Mucosa of stomach (tissue), 1 donor: Measurements from ENCODE around the gene OGA.
"Not testable (repeated sequence)": the region's sequence is repeated elsewhere in the genome, so short reads cannot be mapped to it uniquely, and the experiment has no call there.

ENCODE experiments used
- H3K27me3 ChIP-seq: one replicate; pipeline ENCODE4 v1.7.0; 2013; ENCODE audit warnings: mild to moderate bottlenecking, low read length; ENCODE audit not compliant: control insufficient read depth, insufficient read depth
- H3K36me3 ChIP-seq: one replicate; pipeline ENCODE4 v1.7.0; 2013; ENCODE audit warnings: low read length; ENCODE audit not compliant: control insufficient read depth, insufficient read depth
- H3K4me1 ChIP-seq: one replicate; pipeline ENCODE4 v1.7.0; 2013; ENCODE audit warnings: mild to moderate bottlenecking, low read length; ENCODE audit not compliant: control insufficient read depth, insufficient read depth
- H3K4me3 ChIP-seq: one replicate; pipeline ENCODE4 v1.7.0; 2013; ENCODE audit warnings: low read length
- H3K9ac ChIP-seq: one replicate; pipeline ENCODE4 v1.7.0; 2013; ENCODE audit warnings: mild to moderate bottlenecking, low read length, moderate library complexity
- H3K9me3 ChIP-seq: one replicate; pipeline ENCODE4 v1.7.0; 2013; ENCODE audit warnings: mild to moderate bottlenecking, low read length, moderate library complexity; ENCODE audit not compliant: control insufficient read depth
- donor health status: Pancreatic carcinoma.

Gene OGA

DNA sequence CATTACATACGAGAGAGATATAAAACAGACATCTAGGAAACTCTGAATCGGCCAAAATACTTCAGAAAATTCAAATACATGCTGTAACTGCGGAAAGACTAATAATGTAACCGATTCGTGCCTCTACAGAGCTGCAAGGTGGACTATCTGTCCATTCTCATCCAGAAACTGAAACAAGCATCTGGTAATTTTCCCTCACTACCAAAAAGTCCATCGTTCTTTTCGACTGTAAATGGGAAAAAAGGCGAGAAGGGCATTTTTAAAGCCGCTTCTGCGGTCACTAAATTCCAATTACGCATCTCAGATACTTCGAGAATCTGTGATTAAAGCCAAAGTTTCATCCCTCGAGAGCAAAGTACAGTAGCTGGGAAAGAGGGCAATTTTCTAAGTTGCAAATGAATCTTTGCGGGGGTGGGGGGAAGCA lies 1.3 kb downstream of the OGA start:
- H3K9me3 ChIP-seq: no peaks in the 10 kb centered on the region
- H3K27me3 ChIP-seq: no peaks in the 10 kb centered on the region
- H3K4me3 ChIP-seq: peak overlapping the region; percentile 40
- peaks cover 24% of the 10 kb centered on the region for H3K4me1 ChIP-seq
- H3K36me3 ChIP-seq: no peaks in the 10 kb centered on the region
- H3K9ac ChIP-seq: peak overlapping the region; percentile 87

DNA sequence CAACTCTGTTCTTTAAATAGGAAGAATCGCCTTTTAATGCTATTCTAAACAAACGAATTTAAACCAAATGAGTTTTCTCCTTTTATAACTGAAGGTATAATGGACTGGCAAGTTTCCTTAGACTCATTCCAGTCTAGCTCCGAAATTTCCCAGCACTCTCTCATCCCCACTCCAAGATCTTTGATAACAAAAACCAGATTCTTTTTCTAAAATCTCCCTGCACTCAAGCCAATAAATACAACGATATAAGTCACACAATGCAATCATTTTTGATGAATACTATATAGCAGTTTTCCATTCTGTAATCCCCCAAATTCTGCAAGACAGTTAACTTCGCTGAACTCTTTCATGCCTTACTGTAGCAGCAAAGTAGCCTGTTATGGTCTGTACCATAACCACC lies 1.9 kb downstream of the OGA start:
- H3K9ac ChIP-seq: peak overlapping the region; percentile 87
- H3K4me1 ChIP-seq: peaks cover 24% of the 10 kb centered on the region
- H3K4me3 ChIP-seq: peak overlapping the region; percentile 14

DNA sequence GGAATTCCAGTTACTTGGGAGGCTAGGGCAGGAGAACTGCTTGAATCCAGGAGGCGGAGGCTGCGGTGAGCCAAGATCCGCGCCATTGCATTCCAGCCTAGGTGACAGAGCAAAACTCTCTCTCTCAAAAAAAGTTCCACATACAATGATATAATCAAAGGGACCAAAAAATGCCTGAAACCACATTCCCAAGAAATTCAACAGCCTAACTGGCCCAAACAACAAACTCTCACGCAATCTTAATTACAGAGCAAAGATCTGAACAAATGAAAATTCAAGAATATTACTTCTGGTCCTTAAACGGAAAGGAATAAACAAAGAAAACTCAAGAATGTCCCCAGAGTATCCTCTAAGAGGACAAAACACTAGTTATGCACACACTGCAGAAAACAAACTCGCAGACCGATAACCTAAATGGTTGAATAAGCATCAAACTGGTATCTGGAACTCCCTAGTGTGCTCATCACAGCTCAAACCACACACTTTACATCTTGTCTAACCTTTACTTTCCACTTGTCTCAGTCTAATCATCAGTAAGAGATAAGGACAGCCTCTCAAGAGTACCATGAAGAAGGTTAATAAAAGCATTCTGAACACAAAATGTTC lies 3.7 kb downstream of the OGA start:
- Histone ChIP-seq H3K4me1 (peaks cover 22% of the 10 kb centered on the region), H3K9me3 (no peaks in the 10 kb centered on the region), H3K9ac (no peak overlapping the region), H3K27me3 (no peaks in the 10 kb centered on the region), H3K4me3 (no peak overlapping the region), H3K36me3 (no peaks in the 10 kb centered on the region)

More for the DNA sequence above, 1.9 kb downstream of the OGA start:
- no peaks in the 10 kb centered on the region for H3K36me3 ChIP-seq
- H3K9me3 ChIP-seq: no peaks in the 10 kb centered on the region
- no peaks in the 10 kb centered on the region for H3K27me3 ChIP-seq

DNA sequence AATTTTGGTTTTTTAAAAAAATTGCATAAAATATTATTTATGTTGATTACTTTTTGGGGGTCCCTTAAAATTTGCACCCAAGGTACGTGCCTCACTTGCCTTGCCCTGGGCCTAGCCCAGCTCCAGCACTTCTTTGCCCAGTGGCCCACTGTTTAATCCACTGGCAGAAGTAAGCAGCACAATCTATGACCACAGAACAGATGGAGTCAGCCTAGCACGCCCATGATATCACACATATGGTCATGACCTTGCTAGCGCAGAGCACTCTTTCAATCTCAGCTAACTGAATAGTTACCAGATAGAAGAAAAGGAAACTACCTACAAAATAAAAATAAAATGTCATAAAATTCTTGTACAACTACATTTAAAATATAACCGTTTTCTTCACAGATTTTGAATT lies 5.6 kb downstream of the OGA start:
- Histone ChIP-seq H3K9me3 (no peaks in the 10 kb centered on the region), H3K4me1 (peaks cover 12% of the 10 kb centered on the region), H3K4me3 (no peak overlapping the region)

DNA sequence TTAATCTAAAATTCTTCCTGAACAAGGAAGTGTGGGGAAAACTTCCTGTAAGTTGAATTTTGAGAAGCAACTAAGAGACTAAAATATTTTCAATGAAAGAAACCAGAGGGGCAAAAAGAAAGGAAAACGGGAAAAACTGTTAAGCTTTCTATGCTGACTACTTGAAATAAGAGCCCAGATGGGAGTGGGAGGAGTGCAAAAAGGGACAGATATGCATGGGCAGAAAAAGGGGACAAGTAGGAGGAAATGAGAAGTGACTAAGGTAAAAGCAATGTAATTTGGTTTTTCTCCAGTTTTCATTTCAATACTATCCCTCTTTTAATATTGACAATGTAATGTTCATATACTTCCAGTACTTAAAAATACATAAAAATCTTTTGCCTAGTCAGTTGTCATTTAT lies 11.1 kb downstream of the OGA start:
- H3K9me3 ChIP-seq: no peaks in the 10 kb centered on the region
- H3K9ac ChIP-seq: no peak overlapping the region
- no peaks in the 10 kb centered on the region for H3K4me1 ChIP-seq
- H3K27me3 ChIP-seq: no peaks in the 10 kb centered on the region
- no peaks in the 10 kb centered on the region for H3K36me3 ChIP-seq
- H3K4me3 ChIP-seq: no peak overlapping the region

More for the DNA sequence above, 5.6 kb downstream of the OGA start:
- H3K9ac ChIP-seq: no peak overlapping the region
- no peaks in the 10 kb centered on the region for H3K36me3 ChIP-seq
- H3K27me3 ChIP-seq: no peaks in the 10 kb centered on the region

DNA sequence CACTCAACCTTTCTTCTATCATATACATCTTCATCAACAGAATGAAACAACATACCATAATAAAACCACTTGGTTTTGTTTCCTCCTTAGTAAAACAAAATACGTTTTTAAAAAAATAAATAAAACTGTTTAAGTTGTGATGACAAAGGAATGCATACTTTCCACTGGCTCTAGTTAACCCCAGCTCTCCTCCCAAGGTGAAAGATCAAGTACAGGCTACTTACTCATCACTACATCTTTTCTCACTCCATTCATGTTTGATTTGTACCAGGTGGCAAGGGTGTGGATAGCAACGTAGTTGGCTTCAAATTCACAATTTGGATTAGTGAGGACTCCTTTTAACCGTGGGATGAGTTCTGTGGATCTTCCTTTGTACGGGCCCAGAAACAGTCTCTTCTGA lies 14.7 kb downstream of the OGA start:
- no peak overlapping the region for H3K9ac ChIP-seq
- H3K9me3 ChIP-seq: no peaks in the 10 kb centered on the region
- H3K4me1 ChIP-seq: no peaks in the 10 kb centered on the region
- no peaks in the 10 kb centered on the region for H3K27me3 ChIP-seq
- H3K4me3 ChIP-seq: no peak overlapping the region
- peaks cover 9% of the 10 kb centered on the region for H3K36me3 ChIP-seq

DNA sequence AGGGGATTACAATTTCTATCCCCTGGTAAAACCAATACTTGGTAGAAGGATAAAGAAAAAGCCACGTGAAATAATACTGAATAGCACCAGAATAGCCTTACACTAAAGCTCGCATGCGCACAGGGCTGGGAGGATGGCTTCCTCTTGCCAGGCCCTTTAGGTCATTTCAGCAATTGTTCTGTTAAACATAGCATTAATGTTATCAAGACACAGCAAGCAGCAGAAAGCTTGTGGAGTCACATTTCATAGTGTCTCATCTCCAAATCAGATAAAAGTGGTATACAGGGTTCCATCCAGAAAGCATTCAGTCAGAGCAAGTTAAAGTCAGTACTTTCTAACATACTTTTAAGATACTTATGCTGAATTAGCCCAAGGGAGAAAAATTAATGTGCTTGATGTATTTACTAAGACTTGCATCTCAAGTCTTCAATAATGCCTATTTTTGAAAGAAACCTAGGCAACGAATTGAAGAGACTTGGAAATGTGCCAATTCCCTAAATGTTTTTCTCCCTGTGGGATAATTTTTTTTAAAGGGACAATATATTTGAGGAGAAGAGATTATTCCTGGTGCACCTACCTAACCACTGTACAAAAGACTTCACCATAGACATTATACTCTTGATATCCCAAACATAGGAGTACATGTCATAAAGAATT lies 20.7 kb downstream of the OGA start:
- no peaks in the 10 kb centered on the region for H3K27me3 ChIP-seq
- peaks cover 20% of the 10 kb centered on the region for H3K36me3 ChIP-seq
- H3K9me3 ChIP-seq: no peaks in the 10 kb centered on the region
- no peak overlapping the region for H3K9ac ChIP-seq
- H3K4me1 ChIP-seq: no peaks in the 10 kb centered on the region
- H3K4me3 ChIP-seq: no peak overlapping the region

DNA sequence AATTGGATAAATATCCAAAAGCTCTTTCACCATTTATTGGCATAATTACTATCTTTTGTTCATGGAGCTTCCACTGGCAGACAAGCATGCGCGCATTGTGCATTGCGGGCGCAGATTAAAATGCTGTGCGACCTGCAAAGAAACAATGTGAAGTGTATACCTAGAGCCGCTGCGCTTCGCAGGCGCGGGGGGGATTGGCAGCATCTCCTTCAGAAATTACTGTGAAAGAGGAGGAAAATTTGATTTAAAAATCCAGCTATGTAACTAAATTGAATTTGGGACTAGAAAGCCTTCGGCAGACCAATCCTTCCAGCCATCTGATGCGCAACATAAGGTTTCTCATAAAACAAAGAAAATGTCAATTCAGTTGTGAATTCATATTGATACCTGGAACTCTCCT lies 24.7 kb downstream of the OGA start:
- H3K9ac ChIP-seq: no peak overlapping the region
- H3K4me1 ChIP-seq: no peaks in the 10 kb centered on the region
- no peaks in the 10 kb centered on the region for H3K27me3 ChIP-seq
- no peaks in the 10 kb centered on the region for H3K9me3 ChIP-seq
- H3K4me3 ChIP-seq: no peak overlapping the region
- H3K36me3 ChIP-seq: peaks cover 11% of the 10 kb centered on the region

DNA sequence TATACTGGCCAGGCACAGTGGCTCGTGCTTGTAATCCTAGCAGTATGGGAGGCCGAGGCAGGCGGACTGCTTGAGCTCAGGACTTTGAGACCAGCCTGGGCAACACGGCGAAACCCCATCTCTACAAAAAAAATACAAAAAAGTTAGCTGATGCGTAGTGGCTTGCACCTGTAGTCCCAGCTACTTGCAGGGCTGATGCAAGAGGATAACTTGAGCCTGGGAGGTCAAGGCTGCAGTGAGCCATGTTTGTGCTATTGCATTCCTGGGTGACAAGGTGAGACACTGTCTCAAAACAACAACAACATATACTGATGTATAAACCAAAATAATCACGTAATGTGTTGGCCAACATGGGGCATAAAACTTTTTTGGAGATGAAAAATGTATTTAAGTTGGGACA lies 28.6 kb downstream of the OGA start:
- Histone ChIP-seq H3K9ac (no peak overlapping the region), H3K36me3 (peaks cover 11% of the 10 kb centered on the region), H3K4me3 (no peak overlapping the region), H3K4me1 (no peaks in the 10 kb centered on the region), H3K27me3 (no peaks in the 10 kb centered on the region), H3K9me3 (no peaks in the 10 kb centered on the region)

DNA sequence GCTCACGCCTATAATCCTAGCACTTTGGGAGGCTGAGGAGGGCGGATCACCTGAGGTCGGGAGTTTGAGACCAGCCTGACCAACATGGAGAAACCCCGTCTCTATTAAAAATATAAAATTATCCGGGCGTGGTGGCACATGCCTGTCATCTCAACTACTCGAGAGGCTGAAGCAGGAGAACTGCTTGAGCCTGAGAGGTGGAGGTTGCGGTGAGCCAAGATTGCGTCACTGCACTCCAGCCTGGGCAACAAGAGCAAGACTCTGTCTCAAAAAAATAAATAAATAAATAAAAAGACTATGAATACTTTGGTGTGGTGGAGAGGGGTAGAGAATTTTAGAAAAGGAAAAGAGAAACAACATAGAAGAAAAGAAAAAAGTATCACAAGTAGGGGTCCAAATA lies 29.0 kb downstream of the OGA start:
- not testable (repeated sequence) for H3K4me1 ChIP-seq, H3K27me3 ChIP-seq, H3K9me3 ChIP-seq, H3K9ac ChIP-seq, H3K4me3 ChIP-seq
- peaks cover 11% of the 10 kb centered on the region for H3K36me3 ChIP-seq

DNA sequence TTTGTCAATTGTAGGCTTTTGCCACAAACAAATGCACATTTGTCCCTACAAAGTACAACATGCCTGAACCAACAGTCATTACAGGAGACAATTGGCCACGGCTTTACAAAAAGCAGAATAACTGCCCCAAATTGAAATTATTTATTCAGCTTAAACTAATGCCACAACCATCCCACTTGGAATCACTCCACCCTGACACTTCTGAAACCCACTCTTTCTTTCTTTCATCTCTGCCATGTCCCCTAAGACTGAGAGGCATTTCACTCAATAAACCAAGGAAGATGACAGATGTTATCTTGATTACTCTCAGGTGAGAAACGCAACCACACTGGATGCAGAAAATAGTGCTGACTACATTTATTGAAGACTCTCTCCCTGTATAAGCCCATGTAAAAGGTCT lies 32.4 kb downstream of the OGA start:
- Histone ChIP-seq H3K9ac (no peak overlapping the region), H3K36me3 (peaks cover 11% of the 10 kb centered on the region), H3K9me3 (no peaks in the 10 kb centered on the region), H3K27me3 (no peaks in the 10 kb centered on the region), H3K4me1 (peaks cover 20% of the 10 kb centered on the region), H3K4me3 (no peak overlapping the region)

DNA sequence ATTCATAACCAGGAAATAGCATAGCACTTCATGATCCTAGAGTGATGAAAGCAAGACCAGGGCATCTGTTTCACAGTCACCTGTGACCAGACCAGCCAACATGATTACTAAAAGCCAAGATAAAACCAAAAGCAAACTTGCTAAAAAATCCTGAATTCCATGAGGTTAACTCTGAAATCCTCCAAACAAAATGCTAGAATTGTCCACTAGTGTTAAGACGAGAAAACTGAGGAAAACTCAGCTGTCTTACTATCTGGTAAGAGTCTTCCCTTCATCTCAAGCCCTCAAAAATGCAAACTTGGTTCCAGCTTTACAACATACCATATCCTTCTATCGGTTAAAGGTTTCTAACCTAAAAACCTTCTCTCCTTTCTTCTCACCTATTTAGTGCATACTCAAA lies 33.7 kb downstream of the OGA start:
- Histone ChIP-seq H3K27me3 (peaks cover 5% of the 10 kb centered on the region), H3K36me3 (peaks cover 11% of the 10 kb centered on the region), H3K9me3 (no peaks in the 10 kb centered on the region), H3K4me3 (no peak overlapping the region), H3K9ac (no peak overlapping the region), H3K4me1 (peaks cover 31% of the 10 kb centered on the region)
